Neural cell (in vitro differentiated cells): ENCODE measurements around the gene DENND4B. TPM values are rescaled to one million over a fixed set of nuclear protein-coding genes. Genes with fewer than 3 reads are reported as not detected.

Experiments
- H2AFZ ChIP-seq: fragments of 200-600, 300-800 bp; sonication (generic), shearing (Covaris generic); 2 replicates; pipeline ENCODE4 v1.6.0; 2014; ENCODE audit warnings: low read depth, mild to moderate bottlenecking, antibody characterized with exemption, low read length, moderate library complexity
- H3F3A ChIP-seq: fragments of 200-600 bp; shearing (Covaris generic); 2 replicates; pipeline ENCODE4 v1.6.1; 2016; ENCODE audit warnings: mild to moderate bottlenecking, moderate library complexity, mixed read lengths, antibody characterized with exemption, low read length; ENCODE audit not compliant: insufficient read depth, poor library complexity, severe bottlenecking
- H3K27ac ChIP-seq: fragments of 200-600, 300-800 bp; sonication (generic), shearing (Covaris generic); 2 replicates; pipeline ENCODE4 v1.5.1; 2014; ENCODE audit warnings: mild to moderate bottlenecking, low read length, moderate library complexity
- H3K27me3 ChIP-seq: fragments of 300-800, 200-600 bp; sonication (generic), shearing (Covaris generic); 2 replicates; pipeline ENCODE4 v1.6.0; 2014; ENCODE audit warnings: mild to moderate bottlenecking, low read depth, low read length, moderate library complexity; ENCODE audit not compliant: insufficient read depth
- H3K36me3 ChIP-seq: fragments of 300-800, 200-600 bp; sonication (generic), shearing (Covaris generic); 2 replicates; pipeline ENCODE4 v1.5.1; 2014; ENCODE audit warnings: mild to moderate bottlenecking, antibody characterized with exemption, low read length, moderate library complexity; ENCODE audit not compliant: insufficient read depth
- H3K4me2 ChIP-seq: fragments of 300-800, 200-600 bp; sonication (generic), shearing (Covaris generic); 2 replicates; pipeline ENCODE4 v1.6.0; 2014; ENCODE audit warnings: mild to moderate bottlenecking, low read length
- H3K4me3 ChIP-seq: fragments of 300-800, 200-600 bp; sonication (generic), shearing (Covaris generic); 2 replicates; pipeline ENCODE4 v1.5.1; 2014; ENCODE audit warnings: mild to moderate bottlenecking, low read length, moderate library complexity
- H3K79me2 ChIP-seq: fragments of 200-600 bp; shearing (Covaris generic); replicated peaks from 2 replicates; pipeline ENCODE4 v1.6.0; 2014; ENCODE audit warnings: mild to moderate bottlenecking, low read length, moderate library complexity; ENCODE audit not compliant: insufficient read depth
- H3K9ac ChIP-seq: fragments of 300-800, 200-600 bp; sonication (generic), shearing (Covaris generic); 2 replicates; pipeline ENCODE4 v1.6.1; 2016; ENCODE audit warnings: mild to moderate bottlenecking, low read length, mixed read lengths
- H3K9me2 ChIP-seq: fragments of 200-600 bp; shearing (Covaris generic); 2 replicates; pipeline ENCODE4 v1.6.1; 2016; ENCODE audit warnings: mild to moderate bottlenecking, low read length, mixed read lengths; ENCODE audit not compliant: insufficient read depth
- H3K9me3 ChIP-seq: fragments of 200-600, 300-800 bp; sonication (generic), shearing (Covaris generic); 2 replicates; pipeline ENCODE4 v1.6.1; 2016; ENCODE audit warnings: mild to moderate bottlenecking, mixed run types, low read length, moderate library complexity, mixed read lengths
- H4K20me1 ChIP-seq: fragments of 200-600 bp; shearing (Covaris generic); 2 replicates; pipeline ENCODE4 v1.6.1; 2016; ENCODE audit warnings: mild to moderate bottlenecking, mixed run types; ENCODE audit not compliant: insufficient read depth
- EP300 ChIP-seq: fragments of 450-650 bp; conservative IDR thresholded peaks from 2 replicates; pipeline ENCODE4 v1.6.1; 2014; ENCODE audit warnings: antibody characterized with exemption, mild to moderate bottlenecking, moderate library complexity; ENCODE audit not compliant: poor library complexity, severe bottlenecking
- EZH2 ChIP-seq: fragments of 200-600, 300-800 bp; shearing (Covaris generic), sonication (generic); IDR thresholded peaks from 2 replicates; pipeline ENCODE4 v1.6.1; 2014; ENCODE audit warnings: antibody characterized with exemption, low read length, borderline replicate concordance, mild to moderate bottlenecking; ENCODE audit not compliant: insufficient read depth, poor library complexity, severe bottlenecking
- MXI1 ChIP-seq: fragments of 450-650 bp; conservative IDR thresholded peaks from 2 replicates; pipeline ENCODE4 v1.6.1; 2014; ENCODE audit warnings: antibody characterized with exemption, mild to moderate bottlenecking; ENCODE audit not compliant: poor library complexity, severe bottlenecking
- POLR2AphosphoS5 ChIP-seq: IDR thresholded peaks from 2 replicates; pipeline ENCODE4 v1.6.1; 2012
- RAD21 ChIP-seq: fragments of 450-650 bp; conservative IDR thresholded peaks from 2 replicates; pipeline ENCODE4 v1.6.1; 2014; ENCODE audit warnings: antibody characterized with exemption, mild to moderate bottlenecking, moderate library complexity
- SMC3 ChIP-seq: fragments of 450-650 bp; conservative IDR thresholded peaks from 2 replicates; pipeline ENCODE4 v1.6.1; 2014; ENCODE audit warnings: antibody characterized with exemption, mild to moderate bottlenecking, moderate library complexity; ENCODE audit not compliant: poor library complexity
- TAF1 ChIP-seq: IDR thresholded peaks from 2 replicates; pipeline ENCODE4 v1.6.1; 2012; ENCODE audit warnings: low read depth
- polyA plus RNA-seq: library from polyadenylated mRNA; depleted of rRNA; stranded (reverse); fragments of >200 nt; gene quantifications from 2 replicates; pipeline ENCODE4 v1.2.3, GENCODE V29; 2014
- TF ChIP-seq, protein P1 (sequence below): fragments of 450-650 bp; IDR thresholded peaks from 2 replicates; pipeline ENCODE4 v1.5.1; 2014; ENCODE audit warnings: antibody characterized with exemption, mild to moderate bottlenecking, moderate library complexity; ENCODE audit not compliant: poor library complexity, severe bottlenecking
- TF ChIP-seq, protein P2 (sequence below): IDR thresholded peaks from 2 replicates; pipeline ENCODE4 v1.6.1; 2012; ENCODE audit warnings: borderline replicate concordance

The DENND4B gene
- polyA plus RNA-seq, 1 donor from 2014 or later, result 25.3 TPM

DNA sequence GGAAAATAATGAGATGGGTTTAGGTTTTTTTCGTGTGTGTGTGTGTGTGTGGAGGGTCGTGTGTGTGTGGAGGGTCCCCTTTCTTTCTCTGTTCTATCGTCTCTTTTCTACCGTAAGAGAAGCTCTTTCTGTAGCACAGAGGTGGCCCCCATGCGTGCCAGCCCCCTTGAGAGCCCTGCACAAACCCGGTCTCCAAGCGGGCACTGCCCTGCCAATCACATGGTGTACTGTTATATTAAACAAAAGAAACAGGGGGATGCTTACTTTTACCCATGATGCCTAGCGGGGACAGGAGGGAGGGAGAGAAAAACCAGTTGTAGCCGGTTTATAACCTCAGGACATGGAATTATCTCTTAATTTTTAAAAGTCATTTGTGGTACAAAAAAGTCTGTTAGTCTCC is 64.8 kb downstream of the DENND4B start:
- H3K79me2 ChIP-seq, result peaks cover 62% of the 10 kb centered on the region
- peak overlapping the region; percentile 15 for H3K4me2 ChIP-seq
- H3K36me3 ChIP-seq, result no peaks in the 10 kb centered on the region
- no peaks in the 10 kb centered on the region for H4K20me1 ChIP-seq
- H2AFZ ChIP-seq, result no peak overlapping the region
- peak overlapping the region; percentile 97 for H3K27ac ChIP-seq
- H3K9me2 ChIP-seq, result no peaks in the 10 kb centered on the region
- H3K9me3 ChIP-seq, result no peaks in the 10 kb centered on the region
- no peaks in the 10 kb centered on the region for H3K27me3 ChIP-seq
- H3K4me3 ChIP-seq, result peak overlapping the region; percentile 19
- H3F3A ChIP-seq, result no peaks in the 10 kb centered on the region
- no peak for TF ChIP-seq TAF1
- no peak for TF ChIP-seq MXI1
- TF ChIP-seq RAD21, result no peak
- no peak for TF ChIP-seq SMC3
- TF ChIP-seq POLR2AphosphoS5, result no peak
- TF ChIP-seq EZH2, result no peak
- TF ChIP-seq, protein P1, sequence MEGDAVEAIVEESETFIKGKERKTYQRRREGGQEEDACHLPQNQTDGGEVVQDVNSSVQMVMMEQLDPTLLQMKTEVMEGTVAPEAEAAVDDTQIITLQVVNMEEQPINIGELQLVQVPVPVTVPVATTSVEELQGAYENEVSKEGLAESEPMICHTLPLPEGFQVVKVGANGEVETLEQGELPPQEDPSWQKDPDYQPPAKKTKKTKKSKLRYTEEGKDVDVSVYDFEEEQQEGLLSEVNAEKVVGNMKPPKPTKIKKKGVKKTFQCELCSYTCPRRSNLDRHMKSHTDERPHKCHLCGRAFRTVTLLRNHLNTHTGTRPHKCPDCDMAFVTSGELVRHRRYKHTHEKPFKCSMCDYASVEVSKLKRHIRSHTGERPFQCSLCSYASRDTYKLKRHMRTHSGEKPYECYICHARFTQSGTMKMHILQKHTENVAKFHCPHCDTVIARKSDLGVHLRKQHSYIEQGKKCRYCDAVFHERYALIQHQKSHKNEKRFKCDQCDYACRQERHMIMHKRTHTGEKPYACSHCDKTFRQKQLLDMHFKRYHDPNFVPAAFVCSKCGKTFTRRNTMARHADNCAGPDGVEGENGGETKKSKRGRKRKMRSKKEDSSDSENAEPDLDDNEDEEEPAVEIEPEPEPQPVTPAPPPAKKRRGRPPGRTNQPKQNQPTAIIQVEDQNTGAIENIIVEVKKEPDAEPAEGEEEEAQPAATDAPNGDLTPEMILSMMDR, result no peak
- TF ChIP-seq, protein P2, sequence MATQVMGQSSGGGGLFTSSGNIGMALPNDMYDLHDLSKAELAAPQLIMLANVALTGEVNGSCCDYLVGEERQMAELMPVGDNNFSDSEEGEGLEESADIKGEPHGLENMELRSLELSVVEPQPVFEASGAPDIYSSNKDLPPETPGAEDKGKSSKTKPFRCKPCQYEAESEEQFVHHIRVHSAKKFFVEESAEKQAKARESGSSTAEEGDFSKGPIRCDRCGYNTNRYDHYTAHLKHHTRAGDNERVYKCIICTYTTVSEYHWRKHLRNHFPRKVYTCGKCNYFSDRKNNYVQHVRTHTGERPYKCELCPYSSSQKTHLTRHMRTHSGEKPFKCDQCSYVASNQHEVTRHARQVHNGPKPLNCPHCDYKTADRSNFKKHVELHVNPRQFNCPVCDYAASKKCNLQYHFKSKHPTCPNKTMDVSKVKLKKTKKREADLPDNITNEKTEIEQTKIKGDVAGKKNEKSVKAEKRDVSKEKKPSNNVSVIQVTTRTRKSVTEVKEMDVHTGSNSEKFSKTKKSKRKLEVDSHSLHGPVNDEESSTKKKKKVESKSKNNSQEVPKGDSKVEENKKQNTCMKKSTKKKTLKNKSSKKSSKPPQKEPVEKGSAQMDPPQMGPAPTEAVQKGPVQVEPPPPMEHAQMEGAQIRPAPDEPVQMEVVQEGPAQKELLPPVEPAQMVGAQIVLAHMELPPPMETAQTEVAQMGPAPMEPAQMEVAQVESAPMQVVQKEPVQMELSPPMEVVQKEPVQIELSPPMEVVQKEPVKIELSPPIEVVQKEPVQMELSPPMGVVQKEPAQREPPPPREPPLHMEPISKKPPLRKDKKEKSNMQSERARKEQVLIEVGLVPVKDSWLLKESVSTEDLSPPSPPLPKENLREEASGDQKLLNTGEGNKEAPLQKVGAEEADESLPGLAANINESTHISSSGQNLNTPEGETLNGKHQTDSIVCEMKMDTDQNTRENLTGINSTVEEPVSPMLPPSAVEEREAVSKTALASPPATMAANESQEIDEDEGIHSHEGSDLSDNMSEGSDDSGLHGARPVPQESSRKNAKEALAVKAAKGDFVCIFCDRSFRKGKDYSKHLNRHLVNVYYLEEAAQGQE, result no peak
- no peak for TF ChIP-seq EP300
- H3K9ac ChIP-seq, result peak overlapping the region; percentile 66

DNA sequence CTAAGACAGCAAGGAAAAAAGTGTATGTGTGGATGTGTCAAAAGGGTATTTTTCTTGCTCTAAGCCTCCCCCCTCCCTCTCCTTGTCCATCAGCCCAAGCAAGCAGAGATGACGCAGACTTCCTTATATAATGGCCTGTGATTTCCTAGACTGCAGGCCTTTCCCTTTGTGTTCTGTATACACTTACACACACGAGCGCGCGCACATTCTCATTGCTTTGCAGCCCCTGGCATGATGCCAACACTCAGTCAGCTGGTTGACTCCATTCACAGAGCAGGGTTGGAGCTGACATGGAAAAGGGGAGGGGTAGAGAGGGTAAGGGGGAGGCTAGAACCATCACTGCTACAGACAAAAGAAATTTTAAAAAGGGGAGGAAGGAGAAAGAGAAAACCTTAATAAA is 65.6 kb downstream of the DENND4B start:
- peaks cover 61% of the 10 kb centered on the region for H3K79me2 ChIP-seq
- H3K9me2 ChIP-seq, result no peaks in the 10 kb centered on the region
- TF ChIP-seq POLR2AphosphoS5, result peak; percentile 86
- no peak for TF ChIP-seq EZH2
- TF ChIP-seq TAF1, result no peak
- peak; percentile 52 for TF ChIP-seq MXI1
- no peak for TF ChIP-seq SMC3
- peak; percentile 25 for TF ChIP-seq RAD21
- TF ChIP-seq, protein P2, result peak; percentile 18
- TF ChIP-seq EP300, result peak; percentile 67
- TF ChIP-seq, protein P1, result no peak
- no peaks in the 10 kb centered on the region for H3F3A ChIP-seq
- no peaks in the 10 kb centered on the region for H3K27me3 ChIP-seq
- no peaks in the 10 kb centered on the region for H4K20me1 ChIP-seq
- peak overlapping the region; percentile 15 for H3K4me2 ChIP-seq
- H2AFZ ChIP-seq, result peak overlapping the region; percentile 10
- H3K4me3 ChIP-seq, result peak overlapping the region; percentile 26
- no peaks in the 10 kb centered on the region for H3K36me3 ChIP-seq
- H3K9ac ChIP-seq, result peak overlapping the region; percentile 66
- H3K27ac ChIP-seq, result peak overlapping the region; percentile 97
- no peaks in the 10 kb centered on the region for H3K9me3 ChIP-seq
